ENCODE measurements around the gene TIMM17A. TPM values are rescaled to one million over a fixed set of nuclear protein-coding genes. Genes with fewer than 3 reads are reported as not detected.
"Not testable (repeated sequence)": the region's sequence is repeated elsewhere in the genome, so short reads cannot be mapped to it uniquely, and the experiment has no call there.

Gene TIMM17A
- total RNA-seq, 6 experiments from 2014 or later = 26.5 to 44.1 (median 38.1) TPM

- TF ChIP-seq POLR2A (IDR thresholded peaks at IDR 0.05) (no peak), CTCF (IDR thresholded peaks at IDR 0.05) (no peak)
- ATAC-seq (no peak), DNase-seq (no peak)
- no peak overlapping the region for H3K4me3 ChIP-seq
- no peaks in the 10 kb centered on the region for H3K9me3 ChIP-seq
- no peak overlapping the region for H3K27ac ChIP-seq
- no peaks in the 10 kb centered on the region for H3K27me3 ChIP-seq
- no peaks in the 10 kb centered on the region for H3K36me3 ChIP-seq
- H3K4me1 ChIP-seq = no peaks in the 10 kb centered on the region
- intact Hi-C loops (cut with DNase I) = no loop called here
These were observed 5.8 kb upstream of the TIMM17A start for GRCh38 chr1:201949491-201949890.

- Histone ChIP-seq H3K4me3 (peak overlapping the region; percentile 76 to 95 (median 91)), H3K27me3 (no peaks in the 10 kb centered on the region), H3K9me3 (no peaks in the 10 kb centered on the region), H3K4me1 (peaks cover 0 to 11% (median 0%) of the 10 kb centered on the region in 4 donors), H3K36me3 (peaks cover 0 to 26% (median 12%) of the 10 kb centered on the region in 4 donors), H3K27ac (peak overlapping the region; percentile 68 to 78 (median 72))
- ATAC-seq = no peak
- 43% methylated on average over 18 of the region's 24 CpGs for WGBS (ENCODE audit: insufficient coverage, low coverage, low lambda C conversion rate, missing lambda C conversion rate)
- TF ChIP-seq POLR2A (IDR thresholded peaks at IDR 0.05) (no peak), CTCF (IDR thresholded peaks at IDR 0.05) (no peak)
- intact Hi-C loops (cut with DNase I) = no loop called here
- DNase-seq = no peak
These were observed 867 bp upstream of the TIMM17A start for GRCh38 chr1:201954263-201955008.

- Histone ChIP-seq H3K36me3 (peaks cover 0 to 39% (median 15%) of the 10 kb centered on the region in 4 donors), H3K9me3 (no peaks in the 10 kb centered on the region), H3K27ac (peak overlapping the region; percentile 68 to 78 (median 72)), H3K27me3 (no peaks in the 10 kb centered on the region), H3K4me1 (peaks cover 0 to 11% (median 0%) of the 10 kb centered on the region in 4 donors), H3K4me3 (peak overlapping the region; percentile 76 to 95 (median 91))
- WGBS (ENCODE audit: insufficient coverage, low coverage, low lambda C conversion rate, missing lambda C conversion rate) = 0% methylated on average over 8 of the region's 17 CpGs
- DNase-seq (no peak), ATAC-seq (peak; percentile 2 to 53 (median 52))
- TF ChIP-seq POLR2A (IDR thresholded peaks at IDR 0.05) (no peak), CTCF (IDR thresholded peaks at IDR 0.05) (no peak)
- intact Hi-C loops (cut with DNase I) = no loop called here
These were observed 433 bp downstream of the TIMM17A start for GRCh38 chr1:201955729-201956143.

GRCh38 chr1:201958348-201958747 is 3.0 kb downstream of the TIMM17A start:
- intact Hi-C loops (cut with DNase I) = no loop called here
- TF ChIP-seq CTCF (IDR thresholded peaks at IDR 0.05) = no peak
- TF ChIP-seq POLR2A (IDR thresholded peaks at IDR 0.05) = no peak
- peaks cover 0 to 65% (median 28%) of the 10 kb centered on the region in 4 donors for H3K36me3 ChIP-seq
- H3K4me1 ChIP-seq = peaks cover 0 to 11% (median 0%) of the 10 kb centered on the region in 4 donors
- no peak overlapping the region for H3K27ac ChIP-seq
- H3K4me3 ChIP-seq = no peak overlapping the region
- DNase-seq (no peak), ATAC-seq (no peak)
- H3K9me3 ChIP-seq = no peaks in the 10 kb centered on the region
- no peaks in the 10 kb centered on the region for H3K27me3 ChIP-seq
- WGBS (ENCODE audit: insufficient coverage, low coverage, low lambda C conversion rate, missing lambda C conversion rate) = 78% methylated on average over 5 of the region's 5 CpGs

- H3K27me3 ChIP-seq; DNase-seq; ATAC-seq; H3K4me1 ChIP-seq; H3K9me3 ChIP-seq; intact Hi-C loops (cut with DNase I); H3K4me3 ChIP-seq; H3K27ac ChIP-seq: not testable (repeated sequence)
- 92% methylated on average over 7 of the region's 10 CpGs for whole genome bisulfite sequencing (ENCODE audit: insufficient coverage, low coverage, low lambda C conversion rate, missing lambda C conversion rate)
- peaks cover 7 to 97% (median 47%) of the 10 kb centered on the region in 4 donors for H3K36me3 ChIP-seq
These were observed 7.1 kb downstream of the TIMM17A start for GRCh38 chr1:201962382-201962781.
